ENCODE measurements around the gene SCUBE1. TPM values are rescaled to one million over a fixed set of nuclear protein-coding genes. Genes with fewer than 3 reads are reported as not detected.
A peak's percentile ranks its signal among the peaks of the same experiment; 100 is the strongest.

SCUBE1 gene
- total RNA-seq, 3 donors from 2014 or later (not counting 1 experiment from before 2014, with no cell fraction given) = 0.05 to 1.2 (median 0.11) TPM

GRCh38 chr22:43341565-43341964 is 1.6 kb downstream of the SCUBE1 start:
- H3K4me3 Mint-ChIP-seq = peak overlapping the region; percentile 63
- TF ChIP-seq, protein P1, sequence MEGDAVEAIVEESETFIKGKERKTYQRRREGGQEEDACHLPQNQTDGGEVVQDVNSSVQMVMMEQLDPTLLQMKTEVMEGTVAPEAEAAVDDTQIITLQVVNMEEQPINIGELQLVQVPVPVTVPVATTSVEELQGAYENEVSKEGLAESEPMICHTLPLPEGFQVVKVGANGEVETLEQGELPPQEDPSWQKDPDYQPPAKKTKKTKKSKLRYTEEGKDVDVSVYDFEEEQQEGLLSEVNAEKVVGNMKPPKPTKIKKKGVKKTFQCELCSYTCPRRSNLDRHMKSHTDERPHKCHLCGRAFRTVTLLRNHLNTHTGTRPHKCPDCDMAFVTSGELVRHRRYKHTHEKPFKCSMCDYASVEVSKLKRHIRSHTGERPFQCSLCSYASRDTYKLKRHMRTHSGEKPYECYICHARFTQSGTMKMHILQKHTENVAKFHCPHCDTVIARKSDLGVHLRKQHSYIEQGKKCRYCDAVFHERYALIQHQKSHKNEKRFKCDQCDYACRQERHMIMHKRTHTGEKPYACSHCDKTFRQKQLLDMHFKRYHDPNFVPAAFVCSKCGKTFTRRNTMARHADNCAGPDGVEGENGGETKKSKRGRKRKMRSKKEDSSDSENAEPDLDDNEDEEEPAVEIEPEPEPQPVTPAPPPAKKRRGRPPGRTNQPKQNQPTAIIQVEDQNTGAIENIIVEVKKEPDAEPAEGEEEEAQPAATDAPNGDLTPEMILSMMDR (IDR thresholded peaks at IDR 0.05) = no peak
- no peak overlapping the region for H3K27ac Mint-ChIP-seq
- Histone ChIP-seq H3K27me3 (ENCODE audit: control insufficient read depth, insufficient read depth, low read length) (peaks cover 23% of the 10 kb centered on the region), H3K4me1 (ENCODE audit: control insufficient read depth, insufficient read depth, low read length) (peaks cover 10% of the 10 kb centered on the region), H3K36me3 (ENCODE audit: control insufficient read depth, insufficient read depth, low read length) (no peaks in the 10 kb centered on the region), H3K9me3 (ENCODE audit: control insufficient read depth, insufficient read depth, low read length) (no peaks in the 10 kb centered on the region), H3K4me3 (ENCODE audit: low read length) (no peak overlapping the region), H3K27ac (ENCODE audit: low read length) (no peak overlapping the region)
- intact Hi-C loops (cut with micrococcal nuclease) = no loop called here
- no peak for DNase-seq
- no peak for ATAC-seq
- 76% methylated on average over 7 of the region's 7 CpGs for WGBS (ENCODE audit: insufficient coverage)
- H3K4me1 Mint-ChIP-seq = peaks cover 4 to 28% of the 10 kb centered on the region in 2 donors
- no peaks in the 10 kb centered on the region for H3K9me3 Mint-ChIP-seq
- H3K27me3 Mint-ChIP-seq (ENCODE audit: low read depth in 2 of 2) = peaks cover 47 to 48% of the 10 kb centered on the region in 2 donors
- H3K36me3 Mint-ChIP-seq = no peaks in the 10 kb centered on the region

DNA sequence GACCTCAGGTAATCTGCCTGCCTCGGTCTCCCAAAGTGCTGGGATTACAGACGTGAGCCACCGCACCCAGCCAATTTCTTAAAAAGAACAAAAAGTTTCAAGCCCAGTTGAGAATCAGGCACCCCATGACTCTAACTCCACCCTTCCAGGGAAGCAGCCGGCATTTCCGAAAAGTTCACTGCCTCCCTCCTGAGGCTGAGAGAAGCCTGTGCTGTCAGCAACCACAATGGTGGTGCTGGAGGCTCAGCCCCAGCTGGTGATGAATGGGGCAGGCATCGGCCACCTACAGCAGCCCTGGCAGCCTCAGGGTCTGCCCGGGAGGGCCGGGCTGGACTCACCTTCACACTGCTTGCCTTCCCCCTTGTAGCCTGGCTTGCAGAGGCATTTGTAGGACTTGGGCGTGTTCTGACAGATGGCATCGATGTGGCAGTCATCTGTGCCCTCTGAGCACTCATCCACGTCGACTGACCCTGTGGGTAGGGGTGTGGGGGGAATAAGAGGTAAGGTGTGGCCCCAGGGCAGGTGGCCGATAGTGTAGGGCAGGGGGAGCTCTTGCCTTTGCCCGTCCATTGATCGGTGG is 4.3 kb downstream of the SCUBE1 start:
- H3K27me3 Mint-ChIP-seq (ENCODE audit: low read depth in 2 of 2) = peaks cover 27 to 28% of the 10 kb centered on the region in 2 donors
- no peaks in the 10 kb centered on the region for H3K36me3 Mint-ChIP-seq
- no peaks in the 10 kb centered on the region for H3K9me3 Mint-ChIP-seq
- peaks cover 4 to 14% of the 10 kb centered on the region in 2 donors for H3K4me1 Mint-ChIP-seq
- no peak for ATAC-seq
- Histone ChIP-seq H3K9me3 (ENCODE audit: control insufficient read depth, insufficient read depth, low read length) (no peaks in the 10 kb centered on the region), H3K27me3 (ENCODE audit: control insufficient read depth, insufficient read depth, low read length) (peaks cover 13% of the 10 kb centered on the region), H3K36me3 (ENCODE audit: control insufficient read depth, insufficient read depth, low read length) (no peaks in the 10 kb centered on the region), H3K4me1 (ENCODE audit: control insufficient read depth, insufficient read depth, low read length) (peaks cover 8% of the 10 kb centered on the region), H3K27ac (ENCODE audit: low read length) (no peak overlapping the region), H3K4me3 (ENCODE audit: low read length) (no peak overlapping the region)
- no peak for DNase-seq
- no peak overlapping the region for H3K4me3 Mint-ChIP-seq
- intact Hi-C loops (cut with micrococcal nuclease) = loop anchor here (5.0 kb wide), 1 partner anchor 62 kb away; no protein-coding TSS in a partner anchor
- WGBS (ENCODE audit: insufficient coverage) = 86% methylated on average over 15 of the region's 15 CpGs
- no peak overlapping the region for H3K27ac Mint-ChIP-seq
- TF ChIP-seq, protein P1 (IDR thresholded peaks at IDR 0.05) = no peak

DNA sequence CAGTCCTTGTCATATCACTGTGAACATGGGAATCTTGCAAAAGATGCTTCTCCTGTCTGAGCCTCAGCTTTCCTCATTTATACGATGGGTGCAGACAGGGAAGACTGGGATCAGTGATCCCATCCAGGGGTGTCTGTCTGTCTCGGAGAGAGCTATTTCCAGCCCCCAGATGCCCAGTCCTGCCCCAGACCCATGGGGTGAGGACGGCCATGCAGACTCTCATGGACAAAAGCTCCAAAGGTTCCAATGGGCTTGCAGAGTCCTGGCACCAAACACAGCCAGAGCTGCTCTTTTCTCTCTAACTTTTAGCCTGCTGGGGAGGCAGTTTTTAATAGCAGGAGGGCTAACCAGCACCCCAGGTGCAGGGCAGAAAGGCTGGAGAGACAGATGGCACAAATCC is 5.2 kb downstream of the SCUBE1 start:
- Mint-ChIP-seq H3K27ac (no peak overlapping the region), H3K27me3 (ENCODE audit: low read depth in 2 of 2) (peaks cover 25 to 27% of the 10 kb centered on the region in 2 donors), H3K4me1 (peaks cover 4 to 14% of the 10 kb centered on the region in 2 donors), H3K36me3 (no peaks in the 10 kb centered on the region), H3K9me3 (no peaks in the 10 kb centered on the region), H3K4me3 (no peak overlapping the region)
- ATAC-seq = no peak
- WGBS (ENCODE audit: insufficient coverage) = 86% methylated on average over 3 of the region's 3 CpGs
- Histone ChIP-seq H3K4me3 (ENCODE audit: low read length) (no peak overlapping the region), H3K27me3 (ENCODE audit: control insufficient read depth, insufficient read depth, low read length) (peaks cover 10% of the 10 kb centered on the region), H3K4me1 (ENCODE audit: control insufficient read depth, insufficient read depth, low read length) (peaks cover 4% of the 10 kb centered on the region), H3K27ac (ENCODE audit: low read length) (no peak overlapping the region), H3K36me3 (ENCODE audit: control insufficient read depth, insufficient read depth, low read length) (no peaks in the 10 kb centered on the region), H3K9me3 (ENCODE audit: control insufficient read depth, insufficient read depth, low read length) (no peaks in the 10 kb centered on the region)
- TF ChIP-seq, protein P1 (IDR thresholded peaks at IDR 0.05) = no peak
- intact Hi-C loops (cut with micrococcal nuclease) = loop anchor here (5.0 kb wide), 1 partner anchor 61 kb away; no protein-coding TSS in a partner anchor
- no peak for DNase-seq

DNA sequence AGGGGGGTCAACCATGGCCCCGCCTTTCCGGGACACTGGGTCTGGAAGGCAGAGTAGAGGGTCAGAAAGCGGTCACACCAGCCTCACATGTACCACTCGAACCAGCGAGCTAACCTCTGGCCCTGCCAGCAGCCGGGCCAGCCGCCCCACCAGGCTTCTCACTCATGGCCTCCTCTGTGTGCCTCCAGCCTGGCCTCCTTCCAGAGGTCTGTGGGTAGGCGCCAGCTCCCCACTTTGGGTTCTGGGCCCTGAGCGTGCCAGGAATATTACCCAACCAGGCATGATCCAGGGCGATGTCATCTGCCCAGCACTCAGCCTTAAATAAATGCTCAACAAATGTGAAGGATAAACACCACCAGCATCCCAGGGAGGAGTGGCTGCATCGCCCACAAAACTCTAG is 5.8 kb downstream of the SCUBE1 start:
- no peak overlapping the region for H3K27ac ChIP-seq (ENCODE audit: low read length)
- Mint-ChIP-seq H3K27ac (no peak overlapping the region), H3K4me1 (peaks cover 3 to 10% of the 10 kb centered on the region in 2 donors), H3K27me3 (ENCODE audit: low read depth in 2 of 2) (peaks cover 23 to 24% of the 10 kb centered on the region in 2 donors), H3K4me3 (no peak overlapping the region), H3K36me3 (no peaks in the 10 kb centered on the region), H3K9me3 (no peaks in the 10 kb centered on the region)
- no peak for DNase-seq
- peaks cover 8% of the 10 kb centered on the region for H3K27me3 ChIP-seq (ENCODE audit: control insufficient read depth, insufficient read depth, low read length)
- peaks cover 3% of the 10 kb centered on the region for H3K4me1 ChIP-seq (ENCODE audit: control insufficient read depth, insufficient read depth, low read length)
- intact Hi-C loops (cut with micrococcal nuclease) = loop anchor here (5.0 kb wide), 1 partner anchor 60 kb away; no protein-coding TSS in a partner anchor
- no peak for ATAC-seq
- WGBS (ENCODE audit: insufficient coverage) = 93% methylated on average over 11 of the region's 11 CpGs
- no peak overlapping the region for H3K4me3 ChIP-seq (ENCODE audit: low read length)
- TF ChIP-seq, protein P1 (IDR thresholded peaks at IDR 0.05) = no peak
- no peaks in the 10 kb centered on the region for H3K36me3 ChIP-seq (ENCODE audit: control insufficient read depth, insufficient read depth, low read length)
- no peaks in the 10 kb centered on the region for H3K9me3 ChIP-seq (ENCODE audit: control insufficient read depth, insufficient read depth, low read length)
